Measurements from ENCODE around the gene PAK4.

PAK4 gene

DNA sequence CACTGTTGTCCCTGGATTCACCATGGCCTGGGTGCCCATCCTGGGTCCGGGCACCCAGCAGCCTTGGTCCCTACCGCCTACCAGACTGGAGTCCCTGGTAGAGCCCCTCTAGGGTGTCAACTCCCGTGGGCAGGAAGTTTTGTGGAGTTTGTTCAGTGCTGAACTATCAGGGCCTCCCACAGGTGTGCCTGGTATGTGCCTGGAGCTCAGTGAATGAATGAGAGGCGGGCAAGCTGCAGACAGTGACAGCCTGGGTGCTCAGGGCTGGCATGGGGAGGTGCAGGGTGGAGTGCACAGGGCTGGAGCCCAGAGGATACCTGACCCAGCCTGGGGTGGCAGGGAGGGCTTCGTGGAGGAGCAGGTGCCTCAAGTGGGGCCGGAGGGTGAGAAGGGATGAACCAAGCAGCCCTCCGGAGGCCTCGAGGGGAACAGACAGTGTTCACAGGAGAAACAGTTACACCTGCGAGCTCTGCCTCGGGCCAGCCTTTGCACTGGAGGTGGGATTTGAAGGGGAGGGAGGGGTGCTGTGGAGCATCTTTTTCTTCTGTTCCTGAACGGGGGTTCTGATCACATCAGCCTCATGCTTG is 29.6 kb downstream of the PAK4 start:
- Histone ChIP-seq H3K36me3 (ENCODE audit: control insufficient read depth in 5 of 5, insufficient read depth in 5 of 5, low read length in 5 of 5) (peaks cover 0 to 2% (median 0%) of the 10 kb centered on the region in 5 donors), H3K27ac (ENCODE audit: low read depth, low read length) (no peak overlapping the region), H3K9me3 (ENCODE audit: control insufficient read depth in 5 of 5, low read length in 5 of 5) (no peaks in the 10 kb centered on the region), H3K4me3 (ENCODE audit: low read depth in 1 of 5, low read length in 5 of 5) (no peak overlapping the region), H3K9ac (ENCODE audit: low read length in 5 of 5) (no peak overlapping the region), H3K4me1 (ENCODE audit: control insufficient read depth in 5 of 5, insufficient read depth in 5 of 5, low read length in 5 of 5) (peaks cover 0 to 14% (median 6%) of the 10 kb centered on the region in 5 donors), H3K27me3 (ENCODE audit: control insufficient read depth in 5 of 5, insufficient read depth in 4 of 5, low read length in 5 of 5) (no peaks in the 10 kb centered on the region)

DNA sequence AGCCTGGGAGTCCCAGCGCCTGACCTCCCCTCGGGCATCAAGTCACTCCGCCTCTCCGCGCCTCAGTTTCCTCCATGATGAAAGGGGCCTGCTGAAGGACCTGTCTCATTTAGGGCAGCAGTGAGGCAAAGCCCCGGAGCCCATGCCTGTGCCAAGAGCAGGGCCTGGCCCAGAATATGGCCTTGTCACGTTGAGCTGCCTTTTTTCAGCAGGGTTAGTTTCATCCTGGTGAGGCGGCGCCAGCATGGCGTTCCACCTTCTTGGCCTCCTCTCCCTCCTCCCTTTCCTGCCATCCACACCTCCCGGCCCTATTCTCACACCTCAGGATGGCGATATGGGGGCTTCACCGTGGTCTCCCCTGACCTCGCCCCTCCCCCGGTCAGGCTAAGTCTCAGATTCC is 30.2 kb downstream of the PAK4 start:
- Histone ChIP-seq H3K9me3 (ENCODE audit: control insufficient read depth in 5 of 5, low read length in 5 of 5) (no peaks in the 10 kb centered on the region), H3K4me1 (ENCODE audit: control insufficient read depth in 5 of 5, insufficient read depth in 5 of 5, low read length in 5 of 5) (peaks cover 0 to 19% (median 11%) of the 10 kb centered on the region in 5 donors), H3K36me3 (ENCODE audit: control insufficient read depth in 5 of 5, insufficient read depth in 5 of 5, low read length in 5 of 5) (peaks cover 0 to 2% (median 0%) of the 10 kb centered on the region in 5 donors), H3K27ac (ENCODE audit: low read depth, low read length) (no peak overlapping the region), H3K4me3 (ENCODE audit: low read depth in 1 of 5, low read length in 5 of 5) (no peak overlapping the region), H3K27me3 (ENCODE audit: control insufficient read depth in 5 of 5, insufficient read depth in 4 of 5, low read length in 5 of 5) (no peaks in the 10 kb centered on the region), H3K9ac (ENCODE audit: low read length in 5 of 5) (no peak overlapping the region)

DNA sequence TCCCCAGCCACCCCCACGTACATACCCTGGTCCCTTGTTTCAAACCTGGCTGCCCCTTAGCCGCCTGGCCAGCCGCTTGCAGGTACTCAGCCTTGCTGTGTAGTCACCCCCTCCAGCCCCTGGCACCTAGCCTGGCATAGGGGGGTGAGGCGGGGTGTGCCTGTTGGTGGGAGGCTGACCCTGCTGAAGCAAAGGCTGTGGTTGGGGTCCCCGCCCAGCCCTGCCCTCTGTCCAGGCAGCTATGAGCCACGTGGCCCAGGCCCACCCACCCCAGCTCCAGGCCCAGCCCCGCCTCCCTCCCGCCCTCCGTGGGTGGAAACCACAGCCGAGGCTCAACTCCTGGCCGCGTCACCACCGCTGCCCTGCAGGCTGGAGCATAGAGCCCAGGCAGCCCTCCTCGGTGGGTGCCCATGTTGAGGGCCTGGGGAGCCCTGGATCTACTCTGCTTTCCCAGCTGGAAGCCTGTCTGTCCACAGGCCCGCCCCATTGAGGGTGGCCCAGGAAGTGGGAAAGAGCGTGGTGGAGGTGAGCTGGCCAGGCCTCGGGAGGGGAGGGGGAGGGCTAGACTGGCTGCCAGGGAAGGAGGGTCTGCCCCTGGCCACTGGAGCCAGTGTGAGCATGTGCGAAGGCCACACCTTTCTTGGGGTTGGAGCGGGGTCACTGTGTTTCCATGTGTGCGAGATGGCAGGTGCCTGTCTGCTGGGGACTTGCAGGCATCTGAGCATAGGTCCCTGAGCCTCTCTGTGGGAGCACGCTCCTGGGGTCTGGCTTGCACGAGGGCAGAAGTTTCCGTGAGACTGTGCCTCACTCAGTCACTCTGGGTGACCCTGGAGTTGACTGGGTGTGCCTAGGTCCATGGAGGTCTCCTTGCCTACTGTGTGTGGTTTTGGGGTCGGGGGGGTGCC is 31.0 kb downstream of the PAK4 start:
- Histone ChIP-seq H3K4me3 (ENCODE audit: low read depth in 1 of 5, low read length in 5 of 5) (no peak overlapping the region), H3K27ac (ENCODE audit: low read depth, low read length) (no peak overlapping the region), H3K36me3 (ENCODE audit: control insufficient read depth in 5 of 5, insufficient read depth in 5 of 5, low read length in 5 of 5) (peaks cover 0 to 2% (median 0%) of the 10 kb centered on the region in 5 donors), H3K9ac (ENCODE audit: low read length in 5 of 5) (no peak overlapping the region), H3K27me3 (ENCODE audit: control insufficient read depth in 5 of 5, insufficient read depth in 4 of 5, low read length in 5 of 5) (no peaks in the 10 kb centered on the region), H3K4me1 (ENCODE audit: control insufficient read depth in 5 of 5, insufficient read depth in 5 of 5, low read length in 5 of 5) (peaks cover 0 to 24% (median 16%) of the 10 kb centered on the region in 5 donors), H3K9me3 (ENCODE audit: control insufficient read depth in 5 of 5, low read length in 5 of 5) (no peaks in the 10 kb centered on the region)

DNA sequence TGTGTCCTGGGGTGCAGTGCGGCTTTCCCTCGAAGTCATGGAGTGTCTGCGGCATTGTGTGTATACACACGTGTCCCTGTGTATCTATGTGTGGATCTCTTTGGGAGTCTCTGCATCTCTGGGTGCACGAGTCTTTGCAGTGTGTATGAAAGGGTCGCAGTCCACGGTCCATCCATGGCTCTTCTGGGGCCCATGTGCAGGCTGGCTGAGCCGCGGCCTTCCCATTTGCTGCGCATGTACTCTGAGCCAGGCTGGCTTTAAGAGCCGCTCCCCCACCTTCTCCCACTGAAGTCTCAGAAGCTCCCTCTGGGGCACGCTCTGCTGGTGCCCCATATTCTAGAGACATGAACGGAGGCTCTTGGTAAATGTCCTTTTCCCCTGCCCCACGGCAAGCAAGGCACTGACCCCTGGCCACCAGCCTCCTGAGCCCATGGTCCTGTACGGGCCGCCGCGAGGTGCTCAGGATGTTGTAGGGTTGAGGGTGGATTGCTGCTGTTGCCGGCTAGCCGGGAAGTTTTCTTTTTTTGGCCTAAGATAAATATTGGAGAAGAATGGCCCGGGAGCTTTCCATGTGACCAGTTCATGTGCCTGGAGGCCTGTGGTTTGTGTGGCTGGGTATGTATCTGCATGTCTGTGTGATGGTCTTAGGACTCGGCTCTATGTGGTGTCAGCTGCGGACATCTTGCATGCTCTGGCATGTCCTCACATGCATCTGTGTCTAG is 31.9 kb downstream of the PAK4 start:
- no peak overlapping the region for H3K27ac ChIP-seq (ENCODE audit: low read depth, low read length)

DNA sequence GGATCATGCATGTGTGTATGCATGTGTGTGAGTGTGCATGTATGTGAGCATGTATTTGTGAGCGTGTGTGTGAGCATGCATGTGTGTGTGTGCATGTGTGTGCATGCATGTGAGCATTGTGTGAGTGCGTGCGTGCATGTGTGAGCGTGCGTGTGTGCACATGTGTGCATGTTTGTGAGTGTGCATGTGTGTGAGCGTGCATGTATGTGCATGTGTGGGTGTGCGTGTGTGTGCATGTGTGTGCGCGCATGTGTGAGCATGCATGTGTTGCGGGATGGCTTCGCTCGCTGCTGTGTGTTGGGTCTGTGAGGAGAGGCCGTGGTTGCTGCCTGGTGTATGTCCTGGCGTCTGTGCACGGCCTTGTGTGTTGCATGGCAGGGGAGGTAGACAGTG is 32.4 kb downstream of the PAK4 start:
- Histone ChIP-seq H3K9me3 (ENCODE audit: control insufficient read depth in 5 of 5, low read length in 5 of 5) (no peaks in the 10 kb centered on the region), H3K4me1 (ENCODE audit: control insufficient read depth in 5 of 5, insufficient read depth in 5 of 5, low read length in 5 of 5) (peaks cover 0 to 24% (median 16%) of the 10 kb centered on the region in 5 donors), H3K27ac (ENCODE audit: low read depth, low read length) (no peak overlapping the region), H3K4me3 (ENCODE audit: low read depth in 1 of 5, low read length in 5 of 5) (no peak overlapping the region), H3K27me3 (ENCODE audit: control insufficient read depth in 5 of 5, insufficient read depth in 4 of 5, low read length in 5 of 5) (no peaks in the 10 kb centered on the region), H3K36me3 (ENCODE audit: control insufficient read depth in 5 of 5, insufficient read depth in 5 of 5, low read length in 5 of 5) (peaks cover 0 to 2% (median 0%) of the 10 kb centered on the region in 5 donors), H3K9ac (ENCODE audit: low read length in 5 of 5) (no peak overlapping the region)

More for the DNA sequence above, 31.9 kb downstream of the PAK4 start:
- H3K27me3 ChIP-seq (ENCODE audit: control insufficient read depth in 5 of 5, insufficient read depth in 4 of 5, low read length in 5 of 5), result no peaks in the 10 kb centered on the region
- H3K4me3 ChIP-seq (ENCODE audit: low read depth in 1 of 5, low read length in 5 of 5), result no peak overlapping the region
- no peaks in the 10 kb centered on the region for H3K9me3 ChIP-seq (ENCODE audit: control insufficient read depth in 5 of 5, low read length in 5 of 5)
- no peak overlapping the region for H3K9ac ChIP-seq (ENCODE audit: low read length in 5 of 5)
- peaks cover 0 to 2% (median 0%) of the 10 kb centered on the region in 5 donors for H3K36me3 ChIP-seq (ENCODE audit: control insufficient read depth in 5 of 5, insufficient read depth in 5 of 5, low read length in 5 of 5)
- H3K4me1 ChIP-seq (ENCODE audit: control insufficient read depth in 5 of 5, insufficient read depth in 5 of 5, low read length in 5 of 5), result peaks cover 0 to 24% (median 16%) of the 10 kb centered on the region in 5 donors

DNA sequence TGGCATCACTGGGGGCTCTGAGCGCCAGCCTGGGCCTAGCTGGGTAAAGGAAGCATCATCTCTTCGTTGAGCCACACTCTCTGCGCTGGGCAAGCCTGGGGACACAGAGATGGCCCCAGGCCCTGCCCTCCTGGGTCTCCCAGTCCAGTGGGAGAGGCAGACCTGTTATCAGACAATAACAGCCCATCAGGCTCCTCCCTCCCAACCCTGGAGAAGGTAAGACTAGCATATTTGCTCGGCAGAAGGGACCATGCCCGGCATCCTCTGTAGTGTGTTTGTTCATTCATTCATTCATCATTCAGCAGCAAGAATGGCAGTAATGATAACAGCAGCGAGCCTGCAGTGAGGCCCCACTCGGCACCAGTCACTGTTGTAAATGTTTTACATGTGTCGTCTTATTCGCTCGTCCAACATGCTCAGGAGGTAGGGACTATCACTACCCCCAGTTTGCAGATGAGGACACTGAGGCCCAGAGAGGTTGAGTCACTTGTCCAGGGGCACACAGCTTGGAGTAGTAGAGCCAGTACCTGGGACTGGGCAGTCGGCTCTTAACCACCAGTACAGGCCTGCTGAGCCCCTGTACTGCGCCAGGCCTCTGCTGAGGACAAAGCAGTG is 33.2 kb downstream of the PAK4 start:
- no peaks in the 10 kb centered on the region for H3K9me3 ChIP-seq (ENCODE audit: control insufficient read depth in 5 of 5, low read length in 5 of 5)
- peaks cover 0 to 24% (median 16%) of the 10 kb centered on the region in 5 donors for H3K4me1 ChIP-seq (ENCODE audit: control insufficient read depth in 5 of 5, insufficient read depth in 5 of 5, low read length in 5 of 5)
- H3K27ac ChIP-seq (ENCODE audit: low read depth, low read length), result no peak overlapping the region
- H3K36me3 ChIP-seq (ENCODE audit: control insufficient read depth in 5 of 5, insufficient read depth in 5 of 5, low read length in 5 of 5), result peaks cover 0 to 2% (median 0%) of the 10 kb centered on the region in 5 donors
- no peak overlapping the region for H3K9ac ChIP-seq (ENCODE audit: low read length in 5 of 5)
- H3K27me3 ChIP-seq (ENCODE audit: control insufficient read depth in 5 of 5, insufficient read depth in 4 of 5, low read length in 5 of 5), result no peaks in the 10 kb centered on the region
- no peak overlapping the region for H3K4me3 ChIP-seq (ENCODE audit: low read depth in 1 of 5, low read length in 5 of 5)

DNA sequence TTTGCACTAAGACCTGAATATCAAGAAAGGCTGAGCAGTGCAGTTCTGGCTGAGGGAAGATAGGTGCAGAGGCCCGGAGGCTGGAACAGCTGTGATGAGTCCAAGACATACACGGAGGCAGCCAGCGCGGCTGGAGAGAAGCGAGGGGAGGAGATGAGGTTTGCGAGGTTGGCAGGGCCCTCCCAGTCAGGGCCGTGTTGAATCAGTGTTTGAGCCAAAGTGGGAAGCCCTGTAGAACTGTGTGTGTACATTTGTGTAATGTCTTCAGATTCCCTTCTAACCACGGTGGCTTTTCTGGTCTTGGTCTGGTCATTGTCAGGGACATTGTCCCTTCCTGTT is 34.9 kb downstream of the PAK4 start:
- peaks cover 0 to 24% (median 16%) of the 10 kb centered on the region in 5 donors for H3K4me1 ChIP-seq (ENCODE audit: control insufficient read depth in 5 of 5, insufficient read depth in 5 of 5, low read length in 5 of 5)
- no peak overlapping the region for H3K4me3 ChIP-seq (ENCODE audit: low read depth in 1 of 5, low read length in 5 of 5)
- H3K36me3 ChIP-seq (ENCODE audit: control insufficient read depth in 5 of 5, insufficient read depth in 5 of 5, low read length in 5 of 5), result peaks cover 0 to 2% (median 0%) of the 10 kb centered on the region in 5 donors
- H3K27ac ChIP-seq (ENCODE audit: low read depth, low read length), result no peak overlapping the region
- H3K27me3 ChIP-seq (ENCODE audit: control insufficient read depth in 5 of 5, insufficient read depth in 4 of 5, low read length in 5 of 5), result no peaks in the 10 kb centered on the region
- H3K9ac ChIP-seq (ENCODE audit: low read length in 5 of 5), result peak overlapping the region in 1 of 5 donors; percentile 46
- no peaks in the 10 kb centered on the region for H3K9me3 ChIP-seq (ENCODE audit: control insufficient read depth in 5 of 5, low read length in 5 of 5)

DNA sequence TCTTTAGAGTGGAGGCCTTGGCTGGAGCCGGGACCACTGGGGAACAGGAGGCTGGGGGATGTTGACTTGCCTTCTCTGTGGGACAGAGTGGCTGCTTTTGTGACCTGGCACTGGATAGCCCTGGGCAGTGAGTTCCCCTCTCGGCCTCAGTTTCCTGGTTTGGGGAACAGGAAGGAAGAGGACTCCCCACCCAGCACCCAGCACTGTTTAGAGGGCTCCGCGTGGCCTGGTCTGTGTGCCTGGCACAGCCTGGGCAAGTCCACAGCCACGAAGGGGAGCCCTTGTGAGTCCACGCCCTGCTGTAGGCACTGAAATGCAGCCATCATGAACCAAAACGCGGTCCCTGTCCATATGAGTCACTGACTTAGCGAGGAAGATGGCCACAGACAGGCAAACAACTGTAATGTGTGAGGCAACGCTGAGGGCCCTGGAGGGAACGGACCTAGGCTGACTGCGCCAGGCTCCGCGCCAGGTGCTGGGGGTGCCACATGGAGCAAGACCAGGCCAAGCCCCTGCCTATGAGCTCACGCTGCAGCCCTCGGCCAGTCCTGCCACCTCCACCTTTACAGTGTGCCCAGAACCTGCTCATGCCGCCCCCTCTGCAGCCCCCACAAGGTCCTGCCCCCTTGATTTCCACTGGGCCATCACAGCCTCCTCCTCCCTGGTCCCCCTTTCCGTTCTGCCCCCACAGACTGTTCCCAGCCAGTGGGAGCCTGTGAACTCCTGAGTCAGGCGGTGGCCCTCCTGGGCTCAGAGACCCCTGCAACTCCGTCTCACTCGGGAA is 35.5 kb downstream of the PAK4 start:
- Histone ChIP-seq H3K4me1 (ENCODE audit: control insufficient read depth in 5 of 5, insufficient read depth in 5 of 5, low read length in 5 of 5) (peaks cover 0 to 23% (median 16%) of the 10 kb centered on the region in 5 donors), H3K36me3 (ENCODE audit: control insufficient read depth in 5 of 5, insufficient read depth in 5 of 5, low read length in 5 of 5) (peaks cover 0 to 2% (median 0%) of the 10 kb centered on the region in 5 donors)

DNA sequence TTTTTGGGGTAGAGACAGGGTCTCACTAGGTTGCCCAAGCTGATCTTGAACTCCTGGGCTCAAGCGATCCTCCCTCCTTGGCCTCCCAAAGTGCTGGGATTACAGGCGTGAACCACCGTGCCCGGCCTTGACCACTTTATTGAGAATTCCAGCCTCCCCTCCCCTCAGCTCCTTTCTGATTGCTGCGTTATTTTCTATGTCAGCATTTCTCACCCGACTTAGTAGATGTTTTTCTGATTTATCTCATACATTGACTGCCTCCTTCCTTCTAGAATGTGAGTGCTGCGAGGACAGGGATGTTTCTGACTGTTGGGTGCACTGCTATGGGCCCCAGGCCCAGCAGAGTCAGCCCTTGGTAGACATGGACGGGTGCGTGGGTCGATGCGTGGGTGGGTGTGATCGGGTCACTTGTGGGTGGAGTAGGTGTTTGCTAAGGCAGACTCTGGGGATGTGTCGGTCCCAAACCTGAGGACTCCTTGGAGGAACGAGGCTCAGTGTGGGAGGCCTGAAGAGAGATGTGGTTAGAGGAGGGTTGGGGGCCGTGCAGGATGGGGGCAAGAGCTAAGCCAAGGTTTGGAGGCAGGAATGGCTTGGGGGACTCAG is 37.0 kb downstream of the PAK4 start:
- Histone ChIP-seq H3K27ac (ENCODE audit: low read depth, low read length) (no peak overlapping the region), H3K9me3 (ENCODE audit: control insufficient read depth in 5 of 5, low read length in 5 of 5) (no peaks in the 10 kb centered on the region), H3K4me1 (ENCODE audit: control insufficient read depth in 5 of 5, insufficient read depth in 5 of 5, low read length in 5 of 5) (peaks cover 0 to 24% (median 19%) of the 10 kb centered on the region in 5 donors), H3K9ac (ENCODE audit: low read length in 5 of 5) (no peak overlapping the region), H3K36me3 (ENCODE audit: control insufficient read depth in 5 of 5, insufficient read depth in 5 of 5, low read length in 5 of 5) (peaks cover 0 to 2% (median 0%) of the 10 kb centered on the region in 5 donors), H3K27me3 (ENCODE audit: control insufficient read depth in 5 of 5, insufficient read depth in 4 of 5, low read length in 5 of 5) (no peaks in the 10 kb centered on the region), H3K4me3 (ENCODE audit: low read depth in 1 of 5, low read length in 5 of 5) (no peak overlapping the region)

More for the DNA sequence above, 35.5 kb downstream of the PAK4 start:
- Histone ChIP-seq H3K4me3 (ENCODE audit: low read depth in 1 of 5, low read length in 5 of 5) (no peak overlapping the region), H3K27me3 (ENCODE audit: control insufficient read depth in 5 of 5, insufficient read depth in 4 of 5, low read length in 5 of 5) (no peaks in the 10 kb centered on the region), H3K9me3 (ENCODE audit: control insufficient read depth in 5 of 5, low read length in 5 of 5) (no peaks in the 10 kb centered on the region), H3K9ac (ENCODE audit: low read length in 5 of 5) (peak overlapping the region in 2 of 5 donors; percentile 44 to 46), H3K27ac (ENCODE audit: low read depth, low read length) (no peak overlapping the region)

Data from subcutaneous abdominal adipose tissue (tissue), 5 donors.